Measurements from ENCODE around the gene SLC25A15.

SLC25A15 gene

DNA sequence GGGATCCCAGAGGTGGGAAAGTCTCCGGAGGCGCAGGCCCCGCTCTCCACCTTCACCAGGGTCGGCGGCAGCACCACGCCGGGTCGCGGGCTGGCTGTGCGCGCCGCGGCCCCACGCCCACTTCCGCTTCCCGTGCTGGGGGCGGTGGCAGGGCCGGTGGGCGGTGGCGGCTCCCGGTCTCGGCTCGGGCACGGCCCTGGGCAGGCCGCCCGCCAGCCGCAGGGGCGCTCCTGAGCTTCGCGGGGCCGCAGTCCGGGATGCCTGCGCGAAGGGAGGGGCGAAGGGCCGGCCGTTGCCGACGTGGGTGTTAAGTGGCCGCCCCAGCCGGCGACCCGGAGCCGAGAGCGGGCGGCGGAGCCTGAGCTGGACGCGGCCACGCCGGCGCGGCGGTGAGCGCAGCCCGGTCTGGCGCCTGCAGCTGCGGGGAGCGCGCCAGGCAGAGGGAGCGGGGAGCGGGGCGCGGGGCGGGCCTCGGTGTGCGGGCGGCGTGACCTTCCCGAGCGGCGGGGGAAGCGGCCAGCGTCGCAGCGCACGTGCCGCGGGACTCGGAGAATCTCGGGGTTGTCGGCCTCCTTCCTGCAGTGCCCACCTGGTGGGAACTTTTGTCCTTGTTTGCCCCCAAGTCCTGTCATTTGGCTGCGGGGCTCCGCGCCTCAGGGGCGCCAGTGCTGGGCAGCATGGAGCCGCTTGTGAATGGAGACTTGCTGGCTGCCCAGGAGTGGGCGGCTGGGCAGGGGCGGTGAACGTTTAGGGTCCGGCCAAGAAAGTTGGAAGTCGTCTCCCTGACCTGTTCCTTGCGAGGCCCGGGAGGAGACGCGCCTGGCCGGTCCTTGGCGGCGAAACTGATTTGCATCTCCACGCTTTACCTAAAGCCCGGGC lies at the start of gene SLC25A15:
SLC25A15 (plus strand) TSS at position 337 of the 879 bp plus-strand sequence. CDS start 3,616 bp downstream, outside the sequence.
- peak; percentile 45 for DNase-seq

DNA sequence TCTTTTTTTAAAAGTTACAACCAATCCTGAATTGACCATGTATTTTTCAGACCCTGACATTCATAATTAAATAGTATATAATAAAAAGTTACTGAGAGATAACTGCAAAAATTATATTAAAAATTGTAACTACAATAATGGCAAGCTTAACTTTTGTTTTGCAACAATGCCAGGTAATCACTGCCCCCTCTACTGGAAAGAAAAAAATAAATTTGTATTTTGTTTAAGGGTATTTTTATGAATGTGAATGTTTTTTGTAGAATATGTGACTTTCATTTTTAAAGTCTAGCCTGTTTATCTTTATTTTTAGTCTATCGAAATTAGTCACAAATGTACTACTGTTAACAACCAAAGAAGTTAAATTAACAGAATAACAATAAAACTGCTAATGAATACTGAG lies 40.1 kb upstream of the SLC25A15 start:
- no peak for DNase-seq

DNA sequence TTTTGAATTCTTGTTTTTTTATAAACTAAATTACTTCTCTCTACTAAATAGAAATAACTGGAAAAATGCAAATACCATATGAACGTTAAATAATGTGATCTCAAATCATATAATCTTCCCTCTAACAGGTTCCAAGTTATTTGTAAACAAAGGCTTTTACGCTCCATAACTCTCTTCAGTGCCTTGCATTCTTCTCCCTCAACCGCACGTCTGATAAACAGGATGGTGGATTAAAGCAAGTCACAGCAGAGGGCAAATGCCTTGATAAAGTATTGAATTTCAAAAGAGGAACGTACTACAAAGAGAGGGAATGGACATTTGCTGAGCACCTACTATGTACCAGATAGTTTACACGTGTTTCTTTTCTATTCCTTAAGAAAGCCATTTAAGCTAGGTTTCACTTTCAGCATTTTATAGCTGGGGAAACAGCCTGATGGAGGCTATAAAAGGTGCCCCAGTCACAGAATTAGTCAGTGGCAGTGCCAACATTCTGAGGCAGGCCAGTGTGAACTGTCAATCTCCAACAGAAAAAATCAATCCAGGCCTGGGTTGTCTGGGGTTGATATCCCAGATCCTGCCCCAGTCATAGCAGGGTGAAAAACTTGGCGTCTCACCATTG lies 34.2 kb upstream of the SLC25A15 start:
- no peak for DNase-seq

- no peak for DNase-seq
Observed at GRCh38 chr13:40756042-40756441, 33.4 kb upstream of the SLC25A15 start.

GRCh38 chr13:40758811-40759210 lies 30.6 kb upstream of the SLC25A15 start:
- no peak for DNase-seq

GRCh38 chr13:40762849-40763248 lies 26.6 kb upstream of the SLC25A15 start:
- no peak for DNase-seq

- DNase-seq, result no peak
Observed at GRCh38 chr13:40764587-40765403, 24.6 kb upstream of the SLC25A15 start.

GRCh38 chr13:40765602-40766001 lies 23.8 kb upstream of the SLC25A15 start:
- DNase-seq, result no peak

- DNase-seq, result no peak
Observed at GRCh38 chr13:40769970-40770369, 19.4 kb upstream of the SLC25A15 start.

DNA sequence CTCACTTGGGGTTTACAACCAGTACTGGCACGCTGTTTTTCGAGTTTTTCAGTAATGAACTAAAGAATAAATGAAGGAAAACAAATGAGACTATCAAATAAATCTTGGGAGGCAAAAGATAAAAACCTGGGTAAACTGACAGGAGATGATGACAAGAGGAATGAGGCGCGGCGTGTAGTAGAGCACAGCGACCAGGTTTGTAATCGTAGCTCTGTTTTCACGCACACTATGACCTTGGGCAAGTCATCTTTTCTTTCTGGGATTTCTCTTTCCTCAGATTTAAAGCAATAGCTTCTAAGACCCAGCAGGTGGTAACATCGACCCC lies 18.8 kb upstream of the SLC25A15 start:
- no peak for DNase-seq

- DNase-seq, result peak; percentile 62
Observed at GRCh38 chr13:40770934-40771618, 18.3 kb upstream of the SLC25A15 start, which contains the start of gene MRPS31. Gene MRPS31, minus strand, starts transcription at chr13:40771190. Its CDS starts 54 bp downstream, at chr13:40771136.

GRCh38 chr13:40772765-40773473 lies 16.5 kb upstream of the SLC25A15 start:
- no peak for DNase-seq

DNA sequence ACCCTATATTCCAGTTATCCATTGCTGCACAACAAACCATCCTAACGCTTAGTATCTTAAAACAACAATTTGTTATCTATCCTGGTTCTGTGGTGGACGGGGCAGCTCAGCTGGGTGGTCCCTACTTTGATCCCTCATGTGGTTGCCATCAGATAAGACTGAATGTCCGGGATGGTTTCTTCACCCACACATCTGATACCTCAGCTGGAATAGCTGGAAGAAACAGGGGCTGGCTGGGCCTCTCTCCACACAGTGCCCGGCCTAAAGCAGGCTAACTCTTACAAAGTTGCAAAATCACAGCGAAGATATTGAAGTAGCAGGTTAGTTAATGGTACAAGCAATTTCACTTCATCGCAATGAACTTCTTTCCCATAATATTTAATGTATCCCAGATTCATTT lies 14.7 kb upstream of the SLC25A15 start:
- DNase-seq, result no peak

GRCh38 chr13:40776232-40776631 lies 13.2 kb upstream of the SLC25A15 start:
- DNase-seq, result no peak

DNA sequence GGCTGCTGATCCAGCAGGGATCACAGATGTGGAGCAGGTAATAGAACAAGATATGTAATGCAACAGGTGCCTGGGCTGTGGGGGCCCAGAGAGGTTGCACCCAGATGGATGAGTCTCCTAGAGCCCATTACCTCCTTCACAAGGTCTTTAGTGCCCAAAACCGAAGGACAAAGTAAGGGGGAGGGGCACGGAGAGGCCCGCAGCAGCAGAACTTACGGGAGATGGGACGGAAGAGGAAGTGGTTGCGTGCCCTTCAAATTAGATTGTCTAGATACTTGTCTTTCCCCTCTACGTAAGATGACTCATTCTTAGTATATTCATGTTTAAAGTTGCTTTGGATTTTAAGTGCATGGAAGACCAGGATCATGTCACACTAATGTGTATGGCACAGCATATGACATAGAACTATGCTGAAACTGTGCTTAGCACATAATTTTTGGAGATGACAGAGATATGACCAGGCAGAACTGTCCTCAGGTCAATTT lies 12.7 kb upstream of the SLC25A15 start:
- no peak for DNase-seq

DNA sequence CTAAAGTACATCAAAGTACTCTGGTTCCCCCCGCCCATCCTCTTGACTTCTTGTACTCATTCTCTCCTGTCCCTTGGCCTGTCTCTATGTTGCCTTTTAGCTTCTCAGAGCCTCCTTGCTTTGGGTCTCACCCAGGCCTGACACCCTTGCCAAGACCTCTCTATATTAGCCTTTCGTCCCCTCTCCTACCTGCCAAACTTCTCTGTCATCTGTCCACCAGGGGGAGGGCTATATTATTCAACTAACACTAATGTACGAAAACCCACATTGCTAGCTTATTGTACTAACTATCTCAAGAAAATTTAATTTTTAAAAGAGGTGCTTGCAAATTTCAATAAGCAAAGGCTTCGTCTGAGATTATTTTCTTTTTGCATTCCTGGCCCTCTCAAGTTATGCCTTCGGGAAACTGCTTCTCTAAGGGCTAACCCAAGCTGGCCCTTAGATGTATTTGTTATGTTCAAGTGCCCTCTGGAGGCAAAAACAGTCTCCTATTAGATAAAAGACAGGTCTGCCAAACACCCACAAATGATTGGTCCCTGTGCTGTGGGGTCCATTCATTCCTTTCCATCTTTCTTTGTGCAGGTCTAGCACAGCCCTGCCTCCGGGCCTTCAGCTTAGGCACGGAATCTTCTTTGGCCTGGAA lies 12.1 kb upstream of the SLC25A15 start:
- peak; percentile 8 for DNase-seq

DNA sequence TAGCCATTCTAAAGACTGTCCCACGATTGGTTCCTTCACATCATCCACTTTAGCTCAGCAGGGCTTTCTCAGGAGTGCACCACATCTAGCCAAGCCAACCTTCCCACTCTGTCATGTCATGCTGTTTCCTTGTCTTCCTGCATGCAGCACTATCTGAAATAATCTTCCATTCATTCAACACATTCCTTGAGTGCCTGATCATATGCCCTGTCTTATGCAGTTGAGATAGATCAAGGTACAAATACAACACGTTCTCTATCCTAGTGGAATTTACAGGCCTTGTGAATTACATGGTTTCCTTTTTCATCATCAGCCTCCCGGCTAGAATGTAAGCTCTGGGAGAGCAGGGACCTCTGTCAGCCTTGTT lies 11.6 kb upstream of the SLC25A15 start:
- no peak for DNase-seq

DNA sequence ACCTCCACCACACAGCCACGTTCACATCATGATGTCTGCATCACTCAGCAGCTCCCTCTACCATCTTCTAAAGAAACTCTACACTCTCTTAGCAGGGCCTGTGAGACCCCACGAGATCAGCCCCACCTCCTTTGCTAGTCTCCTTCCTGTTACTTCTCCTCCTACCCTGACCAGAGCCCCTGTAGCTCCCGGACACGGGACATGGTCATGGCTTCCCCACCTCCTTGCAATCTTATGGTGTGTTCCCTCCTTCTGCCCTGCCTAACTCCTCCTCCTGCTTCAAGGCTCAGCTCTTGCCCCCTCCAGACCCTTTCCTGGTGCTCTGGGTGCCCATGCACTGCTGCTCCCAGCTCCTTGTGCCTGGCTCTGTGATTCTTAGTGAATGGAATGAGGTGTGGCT lies 10.4 kb upstream of the SLC25A15 start:
- no peak for DNase-seq

DNA sequence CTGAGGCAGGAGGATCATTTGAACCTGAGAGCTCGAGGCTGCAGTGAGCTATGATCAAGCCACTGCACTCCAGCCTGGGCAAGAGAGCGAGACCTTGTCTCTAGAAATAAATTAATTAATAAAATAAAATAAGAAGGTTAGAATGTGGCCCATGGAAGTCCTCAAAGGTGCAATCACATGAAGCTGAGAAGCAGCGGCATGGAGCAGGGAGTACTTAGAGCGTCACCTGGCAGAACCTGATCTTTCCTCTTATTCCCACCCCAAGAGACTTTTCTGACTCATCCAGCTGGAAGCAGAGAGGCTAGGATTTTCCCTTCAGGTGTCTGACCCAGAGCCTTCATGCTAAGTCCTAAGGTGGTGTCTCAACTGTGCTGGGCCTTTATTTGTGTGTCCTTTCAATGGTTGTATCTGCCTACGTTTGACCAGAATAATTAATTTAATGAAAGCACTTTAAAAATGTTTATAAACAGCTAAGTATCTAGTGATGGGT lies 9.6 kb upstream of the SLC25A15 start:
- DNase-seq, result no peak

GRCh38 chr13:40780822-40781401 lies 8.5 kb upstream of the SLC25A15 start:
- no peak for DNase-seq

- no peak for DNase-seq
Observed at GRCh38 chr13:40781717-40782116, 7.7 kb upstream of the SLC25A15 start.

Measured in NCI-H510A (cell line).